ENCODE results near the gene MACROD1.

Gene MACROD1

DNA sequence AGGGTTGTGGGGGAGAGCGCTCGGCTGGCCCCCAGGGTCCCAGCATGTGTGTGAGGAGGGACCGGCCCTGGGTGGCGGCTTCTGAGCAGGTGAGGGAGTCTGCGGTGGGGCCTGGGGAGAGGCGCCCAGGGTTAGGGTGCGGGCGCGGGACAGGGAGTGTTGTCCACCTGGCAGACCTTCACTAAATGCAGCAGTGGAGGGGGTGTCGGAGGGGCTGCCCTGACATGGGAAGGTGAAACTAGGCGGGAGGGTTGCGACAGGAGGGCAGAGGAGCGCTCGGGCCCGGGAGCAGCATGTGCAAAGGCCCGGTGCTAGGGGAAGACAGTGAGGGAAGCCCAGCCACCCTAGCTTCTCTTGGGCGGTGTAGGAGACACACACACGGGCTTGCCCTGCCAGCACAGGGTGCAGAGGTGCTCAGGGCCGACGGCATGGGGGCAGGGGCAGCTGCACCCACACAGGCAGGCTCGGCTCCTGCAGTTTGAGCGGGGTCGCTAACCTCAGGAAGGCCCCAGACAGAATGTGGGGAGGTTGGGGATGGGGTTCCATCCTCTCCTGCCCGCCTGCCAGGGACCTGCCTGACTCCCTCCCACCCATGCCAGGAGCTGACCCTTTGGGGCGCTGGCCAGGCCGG, 157.5 kb downstream of the MACROD1 start:
- DNase-seq, result no peak

DNA sequence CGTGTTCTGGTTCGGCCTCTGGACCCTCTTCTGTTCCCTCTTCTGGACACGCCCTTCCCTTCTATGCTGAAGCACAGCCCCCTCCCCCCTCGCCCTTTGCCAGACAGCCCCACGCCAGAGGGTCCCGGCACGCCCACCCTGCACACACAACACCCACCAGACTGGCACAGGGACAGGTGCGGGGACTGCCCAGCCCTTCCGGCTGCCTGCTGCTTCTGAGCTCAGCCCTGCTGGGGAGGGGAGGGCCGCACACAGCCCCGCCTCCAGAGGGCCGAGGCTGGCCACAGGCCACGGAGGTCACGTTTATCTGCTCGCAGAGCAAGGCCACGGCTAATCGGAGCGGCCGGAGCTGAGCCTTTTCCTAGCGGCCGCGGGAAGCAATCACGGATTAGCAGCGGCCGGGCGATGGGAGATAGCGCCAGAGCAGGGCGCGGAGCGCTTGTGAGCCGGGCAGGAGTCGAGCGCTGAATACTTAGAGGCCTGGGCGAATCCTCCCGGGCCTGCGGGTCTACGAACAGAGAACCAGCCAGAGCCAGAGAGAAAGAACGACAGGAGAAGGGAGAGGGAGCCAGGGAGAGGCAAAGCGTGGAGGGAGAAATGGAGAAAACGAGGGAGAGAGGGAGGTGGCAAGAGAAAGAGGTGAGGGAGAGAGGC, 158.2 kb downstream of the MACROD1 start:
- no peak for DNase-seq

DNA sequence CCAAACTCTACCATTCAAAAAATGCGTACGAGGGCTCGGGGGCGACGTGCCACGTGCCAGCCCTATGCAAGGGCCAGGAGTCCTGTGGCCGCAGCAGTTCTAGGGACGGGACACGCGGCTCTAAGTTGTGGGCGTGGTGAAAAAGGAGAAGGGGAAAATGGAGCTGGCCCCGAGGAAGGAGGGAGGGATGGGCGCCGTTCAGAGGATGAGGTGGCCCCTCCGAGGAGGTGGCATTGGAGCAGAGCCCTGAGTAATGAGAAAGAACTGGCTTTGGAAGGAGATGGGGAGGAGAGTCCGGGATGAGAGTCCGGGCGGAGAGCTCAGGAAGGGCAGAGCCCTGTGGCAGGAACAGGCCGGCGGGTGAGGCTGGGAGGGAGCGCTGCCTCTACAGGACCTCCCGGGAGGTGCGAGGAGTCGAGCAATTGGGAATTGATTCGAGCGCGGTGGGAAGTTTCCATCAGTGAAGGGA, 158.7 kb downstream of the MACROD1 start:
- DNase-seq, result no peak

DNA sequence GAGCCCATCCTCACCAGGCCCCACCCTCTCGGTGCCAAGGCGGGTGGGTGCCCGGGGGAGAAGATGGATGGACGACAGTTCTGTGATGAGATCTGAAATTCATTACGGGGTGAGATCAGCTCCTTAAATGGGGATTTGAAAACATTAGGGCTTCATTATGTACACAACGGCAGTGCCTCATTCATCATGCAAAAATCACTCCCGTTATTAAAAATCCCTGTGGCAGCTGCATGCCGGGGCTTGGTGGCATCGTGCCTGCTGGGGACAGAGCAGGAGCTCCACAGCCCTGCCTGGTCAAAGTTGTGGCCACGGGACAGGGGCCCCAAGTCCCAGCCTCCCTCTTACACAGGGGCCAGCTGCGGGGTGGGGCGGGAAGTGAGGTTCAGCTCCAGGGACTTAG, 159.5 kb downstream of the MACROD1 start:
- DNase-seq, result no peak

DNA sequence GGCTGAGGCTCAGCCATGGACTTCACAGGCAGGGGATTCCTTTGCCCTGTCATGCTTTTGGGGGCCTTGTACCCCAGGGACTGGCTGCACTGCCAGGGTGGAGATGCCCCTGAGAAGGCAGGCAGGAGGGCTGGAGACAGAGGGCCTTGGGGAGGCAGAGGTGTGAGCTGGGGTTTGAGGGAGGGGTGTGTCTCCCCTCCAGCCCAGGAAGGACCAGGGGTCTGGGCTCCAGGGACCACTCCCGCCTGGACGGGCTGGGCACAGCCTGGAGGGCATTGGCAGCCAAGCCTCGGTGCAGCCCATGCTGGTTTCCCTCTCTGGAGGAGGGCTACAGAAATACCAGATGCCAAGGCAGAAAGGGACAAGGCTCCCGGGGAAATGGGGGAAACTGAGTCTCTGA, 160.2 kb downstream of the MACROD1 start:
- no peak for DNase-seq

DNA sequence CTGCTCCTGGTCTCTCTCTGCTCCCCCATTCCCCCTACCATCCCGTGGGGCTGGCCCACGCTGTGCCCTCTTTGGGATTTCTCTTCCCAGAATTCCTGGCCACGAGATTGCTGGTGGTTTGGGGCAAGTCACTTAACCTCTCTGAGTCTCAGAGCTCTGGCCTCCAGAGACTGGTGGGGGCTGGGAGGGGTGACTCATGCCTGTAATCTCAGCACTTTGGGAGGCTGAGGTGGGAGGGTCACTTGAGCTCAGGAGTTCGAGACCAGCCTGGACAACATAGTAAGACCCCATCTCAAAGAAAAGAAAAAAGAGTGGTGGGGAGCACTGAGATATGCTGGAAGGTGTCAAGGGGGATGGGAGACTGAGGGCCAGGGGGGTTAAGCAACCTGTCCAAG, 161.3 kb downstream of the MACROD1 start:
- no peak for DNase-seq

DNA sequence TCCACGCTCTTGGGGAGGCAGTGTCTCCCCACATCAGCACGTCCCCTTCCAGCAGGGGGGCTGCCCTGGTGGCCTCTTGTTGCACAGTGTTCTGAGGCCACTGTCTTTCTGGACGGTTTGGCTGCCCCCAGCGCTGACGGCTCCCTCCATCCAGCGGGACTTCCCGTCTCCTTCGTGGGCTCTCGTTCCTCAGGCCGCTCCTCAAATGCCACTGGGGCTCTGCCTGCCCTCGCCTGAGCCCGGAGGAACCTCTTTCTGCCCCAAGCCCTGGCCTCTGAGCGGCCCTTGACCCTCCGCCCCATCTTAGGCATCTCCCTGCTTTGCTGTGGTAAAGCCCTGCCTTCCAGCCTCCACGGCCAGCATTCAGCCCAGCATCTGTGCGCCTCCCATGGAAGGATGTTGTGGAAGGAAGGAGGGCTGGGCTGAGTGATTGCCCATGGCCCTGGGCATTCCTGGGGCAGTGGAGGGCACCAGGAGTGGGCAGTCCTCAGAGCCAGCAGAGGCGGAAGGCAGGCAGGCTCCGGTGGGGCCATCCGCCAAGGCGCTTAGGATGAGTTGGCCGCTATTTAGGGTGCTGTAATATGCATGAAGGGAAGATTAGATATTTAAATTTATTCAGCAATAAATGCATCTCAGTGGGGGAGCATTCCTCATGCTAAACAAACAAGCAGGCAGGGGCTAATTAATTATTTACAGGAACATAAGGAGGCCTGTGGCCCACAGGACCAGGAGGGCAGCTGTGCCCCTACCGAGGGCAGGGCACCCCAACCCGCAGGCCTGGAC, 161.9 kb downstream of the MACROD1 start:
- no peak for DNase-seq

DNA sequence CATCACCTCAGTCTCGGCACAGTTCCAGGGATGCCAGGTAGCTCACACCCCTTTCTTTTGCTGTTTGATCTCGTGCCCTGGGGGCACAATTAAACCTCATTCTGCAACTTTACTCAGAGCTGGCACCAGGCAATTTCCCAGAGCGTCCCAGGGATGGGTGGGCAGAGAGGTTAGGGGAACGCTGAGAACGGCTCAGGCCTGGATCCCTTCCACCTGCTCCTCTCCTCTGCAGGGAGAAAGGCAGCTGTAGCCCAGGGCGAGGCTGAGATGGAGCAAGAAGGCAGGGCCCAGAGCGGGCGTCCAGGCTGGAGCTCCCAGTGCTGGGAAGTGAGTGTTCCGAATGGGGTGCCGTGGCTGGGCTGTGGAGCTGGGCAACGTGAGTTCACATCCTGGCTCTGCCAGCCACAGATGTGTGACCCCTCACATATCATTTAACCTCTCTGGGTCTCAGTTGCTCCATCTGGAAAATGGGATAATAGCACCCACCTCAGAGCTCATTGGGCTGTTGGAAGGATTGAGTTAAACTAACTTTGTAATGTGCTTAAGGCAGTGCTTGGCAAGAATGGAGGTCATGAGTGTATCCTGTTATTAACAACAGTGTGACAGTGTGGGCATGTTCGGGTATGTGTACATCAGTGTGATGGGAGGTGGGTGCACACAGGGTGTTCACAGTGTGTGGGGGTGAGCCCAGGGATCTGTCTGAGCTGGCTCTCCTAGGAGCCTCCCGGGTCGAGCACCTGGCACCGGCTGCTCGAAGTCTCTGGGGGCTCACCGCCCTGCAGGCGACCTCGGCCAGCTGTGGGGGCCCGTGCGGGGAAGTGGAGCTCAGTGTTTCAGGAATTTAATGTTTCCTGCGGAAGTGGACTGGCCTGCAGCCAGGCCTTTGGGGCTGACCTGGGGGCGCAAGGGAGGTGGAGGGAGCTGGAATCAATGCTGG, 164.2 kb downstream of the MACROD1 start:
- no peak for DNase-seq

DNA sequence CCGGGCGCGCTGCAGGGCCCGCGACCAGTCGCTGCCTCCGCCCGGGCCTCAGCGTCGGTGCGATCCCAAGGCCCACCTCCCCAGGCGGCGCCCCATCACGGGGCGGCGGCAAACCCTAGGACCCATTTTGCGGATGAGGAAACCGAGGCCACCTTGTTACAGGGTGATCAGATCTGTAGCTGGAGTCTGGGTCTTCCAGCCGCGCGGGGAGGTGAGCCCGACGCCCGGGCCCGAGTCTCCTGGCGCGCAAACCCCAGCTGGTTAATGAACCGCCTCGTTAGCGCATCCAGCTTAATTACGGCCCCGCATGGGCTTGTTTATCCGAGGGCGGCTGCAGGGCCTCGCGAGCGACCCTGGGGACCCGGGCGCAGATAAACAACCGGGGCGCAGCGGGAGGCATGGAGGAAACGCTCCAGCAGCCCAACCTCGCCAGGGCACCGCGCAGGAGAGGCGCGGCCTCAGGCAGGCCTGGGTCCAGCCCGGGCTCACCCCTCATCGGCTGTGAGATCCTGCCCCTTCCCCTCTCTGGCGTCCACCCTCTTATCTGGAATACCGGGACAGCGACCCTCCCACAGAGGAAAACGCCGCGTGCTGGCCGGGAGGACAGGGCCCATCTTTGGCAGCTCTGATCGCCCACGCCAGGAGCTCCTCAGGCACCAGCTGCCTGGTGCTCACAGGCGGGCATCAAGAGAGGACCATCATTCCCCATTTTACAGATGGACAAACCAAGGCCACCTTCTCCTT, 165.0 kb downstream of the MACROD1 start:
- no peak for DNase-seq

DNA sequence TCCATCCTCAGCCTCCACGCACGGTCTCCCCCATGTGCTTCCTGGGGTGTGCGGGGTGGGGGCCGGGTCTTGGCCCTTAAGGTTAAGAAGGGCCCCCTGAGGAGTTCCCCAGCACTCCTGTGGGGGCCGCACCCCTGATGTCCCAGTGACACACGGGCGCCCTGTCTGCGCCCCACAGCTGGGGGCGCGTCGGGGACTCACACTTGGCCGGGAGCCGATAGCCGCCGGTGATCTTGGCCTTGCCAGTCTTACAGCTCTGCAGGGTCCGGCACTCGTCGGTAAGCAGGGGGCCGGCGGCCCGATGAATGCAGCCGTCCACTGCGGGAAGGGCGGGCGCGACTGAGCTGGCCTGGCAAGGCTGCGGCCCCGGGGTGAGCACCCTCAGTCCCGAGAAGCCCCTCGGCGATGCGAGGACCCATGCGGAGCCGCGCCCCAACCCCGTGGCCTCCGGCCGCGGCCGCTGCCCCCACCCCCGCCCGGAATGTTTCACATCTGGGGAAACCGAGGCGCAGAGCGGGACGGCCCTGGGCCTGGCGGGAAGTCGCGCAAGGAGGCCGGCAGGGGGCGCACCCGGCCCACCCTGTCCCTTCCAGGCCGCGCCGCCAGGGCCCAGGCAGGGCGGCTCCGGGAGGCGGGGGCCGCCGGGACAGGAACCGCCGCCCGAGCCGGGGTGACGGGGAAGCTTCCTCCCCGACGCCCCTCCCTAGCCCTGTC, 165.7 kb downstream of the MACROD1 start:
- no peak for DNase-seq

DNA sequence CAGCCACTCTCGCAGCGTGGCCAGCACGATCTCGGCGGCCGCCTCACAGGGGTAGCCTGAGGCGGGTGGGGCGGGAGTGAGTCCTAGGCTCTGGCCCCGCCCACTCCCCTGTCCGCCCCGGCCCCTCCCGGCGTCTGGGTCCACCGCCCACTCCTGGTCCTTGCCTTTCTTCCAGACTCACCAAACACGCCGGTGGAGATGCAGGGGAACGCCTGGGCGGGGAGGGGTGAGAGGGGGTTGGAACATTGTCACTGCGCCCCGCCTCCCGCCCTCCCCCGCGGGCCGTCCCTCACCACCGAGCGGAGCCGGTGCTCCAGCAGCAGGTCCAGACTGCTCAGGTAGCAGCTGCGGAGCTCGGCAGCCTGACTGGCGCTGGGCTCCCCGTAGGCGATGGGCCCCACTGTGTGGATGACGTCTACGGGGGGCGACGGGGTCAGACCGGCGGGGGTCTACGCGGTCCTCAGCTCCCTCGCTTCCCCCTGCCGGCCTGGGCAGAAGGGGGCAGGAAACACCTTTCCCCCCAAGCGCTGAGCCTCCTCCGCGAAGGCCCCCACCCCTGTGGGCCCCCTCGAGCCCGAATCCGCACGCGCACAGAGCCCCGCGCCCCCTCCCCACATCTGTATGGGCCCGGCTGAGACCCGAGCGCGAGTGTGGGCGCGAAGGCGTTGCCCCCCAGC, 166.4 kb downstream of the MACROD1 start:
- DNase-seq, result no peak

DNA sequence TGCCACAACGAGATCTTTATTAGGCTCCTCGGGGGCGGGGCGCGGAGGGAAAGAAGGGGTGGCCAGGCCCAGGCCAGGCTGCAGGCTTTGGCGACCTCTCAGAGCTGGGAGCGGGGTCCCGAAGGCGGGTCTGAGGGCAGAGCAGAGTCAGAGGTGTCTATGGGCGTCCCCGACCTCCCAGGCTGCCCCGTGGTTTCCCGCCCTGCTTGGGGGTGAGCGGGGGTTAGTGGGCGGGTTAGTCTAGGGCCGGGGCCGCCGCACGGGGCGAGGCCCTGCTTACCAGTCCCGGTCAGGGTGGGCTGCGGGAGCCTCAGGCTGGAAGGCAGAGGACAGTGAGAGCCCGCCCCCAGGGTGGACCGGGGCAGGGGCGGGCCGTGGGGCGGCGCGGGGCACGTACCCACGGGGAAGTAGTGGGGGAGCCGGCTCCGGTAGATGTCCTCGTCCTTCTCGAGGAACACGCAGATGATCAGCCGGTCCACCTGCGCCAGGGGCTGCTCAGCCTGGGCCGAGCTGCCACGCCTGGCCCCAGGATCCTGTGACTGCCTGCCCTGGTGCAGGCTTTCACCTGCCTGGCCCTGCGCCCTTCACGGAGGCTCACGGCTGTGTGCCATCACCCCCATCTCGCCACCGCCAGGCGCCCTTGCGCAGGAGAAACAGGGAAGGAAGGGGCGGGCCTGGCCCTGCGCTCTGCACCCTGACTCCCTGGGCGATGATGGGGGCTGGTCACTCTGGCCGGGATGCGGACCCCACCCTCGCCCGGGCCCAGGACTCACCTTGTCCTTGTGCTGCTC, 167.2 kb downstream of the MACROD1 start:
- DNase-seq, result no peak

DNA sequence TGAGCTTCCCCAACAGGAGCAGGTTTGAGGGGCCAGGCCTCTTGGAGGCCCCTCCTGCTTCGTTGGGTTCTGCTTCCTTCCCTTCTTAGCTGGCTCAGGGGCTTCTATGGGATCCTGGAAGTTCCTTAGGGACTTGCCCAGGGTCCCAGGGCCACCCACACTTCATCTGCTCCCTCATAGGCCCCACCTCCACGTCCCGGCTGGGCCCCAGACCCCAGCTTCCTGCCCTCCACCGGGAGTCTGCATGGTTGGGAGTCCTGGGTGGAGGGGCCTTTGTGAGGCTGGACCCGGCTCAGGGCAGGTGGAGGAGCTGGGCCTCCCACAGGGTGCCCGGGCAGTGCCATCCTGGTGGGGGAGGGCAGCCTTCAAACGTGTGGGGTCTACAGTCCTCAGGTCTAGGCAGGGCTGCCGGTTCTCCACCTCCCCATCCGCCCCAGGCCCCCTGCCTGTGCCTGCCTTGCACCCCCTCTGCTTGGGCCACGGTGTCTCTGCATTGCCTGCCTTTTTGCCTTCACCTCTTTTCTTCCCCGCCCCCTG, 168.0 kb downstream of the MACROD1 start:
- no peak for DNase-seq

DNA sequence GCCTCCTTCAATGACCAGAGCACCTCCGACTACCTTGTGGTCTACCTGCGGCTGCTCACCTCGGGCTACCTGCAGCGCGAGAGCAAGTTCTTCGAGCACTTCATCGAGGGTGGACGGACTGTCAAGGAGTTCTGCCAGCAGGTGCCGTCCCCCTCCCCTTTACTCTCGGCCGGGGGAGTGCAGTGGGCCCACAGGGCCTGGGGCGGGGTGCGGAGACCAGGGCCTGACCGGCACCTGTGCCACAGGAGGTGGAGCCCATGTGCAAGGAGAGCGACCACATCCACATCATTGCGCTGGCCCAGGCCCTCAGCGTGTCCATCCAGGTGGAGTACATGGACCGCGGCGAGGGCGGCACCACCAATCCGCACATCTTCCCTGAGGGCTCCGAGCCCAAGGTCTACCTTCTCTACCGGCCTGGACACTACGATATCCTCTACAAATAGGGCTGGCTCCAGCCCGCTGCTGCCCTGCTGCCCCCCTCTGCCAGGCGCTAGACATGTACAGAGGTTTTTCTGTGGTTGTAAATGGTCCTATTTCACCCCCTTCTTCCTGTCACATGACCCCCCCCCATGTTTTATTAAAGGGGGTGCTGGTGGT, 168.7 kb downstream of the MACROD1 start:
- no peak for DNase-seq

DNA sequence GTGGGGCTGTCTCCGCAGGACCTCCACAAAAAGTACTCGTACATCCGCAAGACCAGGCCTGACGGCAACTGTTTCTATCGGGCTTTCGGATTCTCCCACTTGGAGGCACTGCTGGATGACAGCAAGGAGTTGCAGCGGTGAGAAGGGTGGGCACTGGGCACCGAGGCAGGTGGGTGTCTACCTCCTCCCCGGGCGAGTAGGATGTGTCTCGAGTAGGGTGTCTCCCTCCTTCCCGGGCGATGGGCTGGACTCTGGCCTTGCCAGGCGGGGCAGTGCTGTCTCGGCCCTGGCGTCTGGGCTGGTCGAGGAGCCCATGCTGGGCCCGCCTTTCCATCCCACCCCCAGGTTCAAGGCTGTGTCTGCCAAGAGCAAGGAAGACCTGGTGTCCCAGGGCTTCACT, 169.4 kb downstream of the MACROD1 start:
- DNase-seq, result no peak

DNA sequence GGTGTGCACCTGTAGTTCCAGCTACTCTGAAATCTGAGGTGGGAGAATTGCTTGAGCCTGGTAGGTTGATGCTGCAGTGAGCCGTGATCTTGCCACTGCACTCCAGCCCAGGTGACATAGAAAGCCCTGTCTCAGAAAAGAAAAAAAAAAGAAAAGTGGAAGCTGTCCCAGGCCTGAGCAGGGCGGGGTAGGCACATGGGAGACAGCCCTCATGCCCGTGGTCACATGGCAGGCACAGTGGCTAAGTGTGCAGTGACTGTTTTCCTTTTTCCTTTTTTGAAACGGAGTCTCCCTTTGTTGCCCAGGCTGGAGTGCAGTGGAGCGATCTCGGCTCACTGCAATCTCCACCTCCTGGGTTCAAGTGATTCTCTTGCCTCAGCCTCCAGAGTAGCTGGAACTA, 171.9 kb downstream of the MACROD1 start:
- no peak for DNase-seq

DNA sequence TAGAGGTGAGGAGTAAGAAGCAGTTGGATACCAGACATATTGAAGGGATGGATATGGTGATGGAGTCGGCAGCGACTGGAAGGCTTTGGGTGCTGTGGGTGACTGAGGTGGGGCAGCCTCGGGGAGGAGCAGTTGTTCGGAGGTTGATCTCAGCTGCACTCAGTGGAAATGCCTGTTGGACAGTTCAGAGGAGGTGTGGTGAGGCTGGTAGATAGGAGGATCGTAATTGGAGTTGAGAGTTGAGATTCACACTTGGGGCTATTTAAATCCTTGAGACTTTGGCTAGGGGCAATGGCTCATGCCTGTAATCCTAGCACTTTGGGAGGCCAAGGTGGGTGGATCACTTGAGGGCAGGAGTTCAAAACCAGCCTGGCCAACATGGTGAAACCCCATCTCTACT, 172.8 kb downstream of the MACROD1 start:
- no peak for DNase-seq

DNA sequence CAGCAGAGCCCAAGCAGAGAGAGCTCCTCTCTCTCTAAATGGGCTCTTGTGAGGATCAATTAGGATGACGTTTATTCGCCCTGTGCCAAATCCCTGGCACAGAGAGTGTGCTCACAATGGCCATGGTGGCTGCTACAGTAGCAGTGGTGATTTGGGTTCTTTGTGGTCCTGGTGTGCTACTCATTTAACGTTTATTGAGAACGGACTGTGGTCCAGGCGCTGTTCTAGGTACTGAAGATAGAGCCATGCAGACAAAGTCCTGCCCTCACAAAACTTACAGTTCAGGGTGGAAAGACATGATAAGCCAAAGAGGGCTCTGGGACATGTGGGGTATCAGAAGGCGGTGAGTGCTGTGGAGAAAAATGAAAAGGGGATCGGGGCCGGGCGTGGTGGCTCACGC, 174.4 kb downstream of the MACROD1 start:
- no peak for DNase-seq

DNA sequence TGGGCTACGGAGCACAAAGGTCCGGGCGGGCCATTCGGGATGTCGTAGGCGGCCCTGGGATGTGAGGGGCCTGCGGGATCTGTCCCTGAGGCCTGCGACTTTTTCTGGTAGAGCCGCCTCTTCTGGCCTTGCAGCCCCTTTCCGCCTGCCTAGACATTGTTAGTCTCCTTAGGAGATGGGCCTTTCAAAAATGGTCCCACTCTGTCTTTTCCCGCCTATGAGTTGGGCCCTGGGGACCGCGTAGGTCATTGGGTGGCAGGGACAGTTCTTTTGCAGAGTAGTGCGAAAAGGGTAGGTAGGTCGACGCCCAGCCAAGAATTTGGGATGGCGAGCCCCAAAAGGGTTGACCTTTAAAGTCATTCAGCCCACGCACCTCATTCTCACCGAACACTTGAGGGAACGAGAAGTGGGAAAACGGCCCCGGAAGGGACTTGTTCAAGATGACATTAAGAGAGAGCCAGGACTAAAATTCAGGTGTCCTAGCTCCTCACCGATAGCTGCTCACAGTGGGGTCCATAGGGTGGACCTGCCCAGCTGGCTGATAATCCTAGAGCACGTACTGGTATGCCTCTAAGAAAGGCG, 178.9 kb downstream of the MACROD1 start:
- DNase-seq, result no peak

All from NCI-H446 treated with DMSO at 0.1 percent for 48 hours (cell line).